ENCODE results near the gene GH2. TPM values are rescaled to one million over a fixed set of nuclear protein-coding genes. Genes with fewer than 3 reads are reported as not detected.
"Not testable (repeated sequence)": the region's sequence is repeated elsewhere in the genome, so short reads cannot be mapped to it uniquely, and the experiment has no call there.

GH2 gene
- total RNA-seq, 2 donors from 2014 or later: not detected

GRCh38 chr17:63880706-63881105 is 1.0 kb downstream of the GH2 start:
- Histone ChIP-seq H3K36me3 (no peaks in the 10 kb centered on the region), H3K4me3 (no peak overlapping the region), H3K27ac (no peak overlapping the region), H3K4me1 (ENCODE audit: control insufficient read depth in 1 of 2, low read depth in 2 of 2) (no peaks in the 10 kb centered on the region), H3K9me3 (no peaks in the 10 kb centered on the region), H3K27me3 (replicated peaks; ENCODE audit: insufficient read depth) (no peaks in the 10 kb centered on the region)
- ATAC-seq (ENCODE audit: insufficient number of reproducible peaks, low FRiP score, low read depth): no peak
- DNase-seq (ENCODE audit: low spot score): no peak
- TF ChIP-seq CTCF (IDR thresholded peaks at IDR 0.05): no peak

- not testable (repeated sequence) for ATAC-seq (ENCODE audit: insufficient number of reproducible peaks, low FRiP score, low read depth); H3K9me3 ChIP-seq; H3K4me1 ChIP-seq (ENCODE audit: control insufficient read depth in 1 of 2, low read depth in 2 of 2); H3K27ac ChIP-seq; DNase-seq (ENCODE audit: low spot score); H3K27me3 ChIP-seq (replicated peaks; ENCODE audit: insufficient read depth); H3K36me3 ChIP-seq; H3K4me3 ChIP-seq
These were observed 3.3 kb downstream of the GH2 start for GRCh38 chr17:63878413-63878812.

- not testable (repeated sequence) for ATAC-seq (ENCODE audit: insufficient number of reproducible peaks, low FRiP score, low read depth); H3K27ac ChIP-seq; H3K27me3 ChIP-seq (replicated peaks; ENCODE audit: insufficient read depth); H3K36me3 ChIP-seq; H3K9me3 ChIP-seq; H3K4me1 ChIP-seq (ENCODE audit: control insufficient read depth in 1 of 2, low read depth in 2 of 2); DNase-seq (ENCODE audit: low spot score); H3K4me3 ChIP-seq
These were observed 7.1 kb downstream of the GH2 start for GRCh38 chr17:63874693-63875092.

GRCh38 chr17:63874061-63874626 is 7.6 kb downstream of the GH2 start:
- H3K27me3 ChIP-seq (replicated peaks; ENCODE audit: insufficient read depth); H3K4me3 ChIP-seq; ATAC-seq (ENCODE audit: insufficient number of reproducible peaks, low FRiP score, low read depth); H3K4me1 ChIP-seq (ENCODE audit: control insufficient read depth in 1 of 2, low read depth in 2 of 2); H3K36me3 ChIP-seq; DNase-seq (ENCODE audit: low spot score); H3K9me3 ChIP-seq; H3K27ac ChIP-seq: not testable (repeated sequence)

GRCh38 chr17:63873577-63873976 is 8.2 kb downstream of the GH2 start, which contains the start of gene CSH2:
TSS of gene CSH2 (minus strand) at chr17:63873677. CDS start at chr17:63873614, 63 bp downstream.
- not testable (repeated sequence) for H3K9me3 ChIP-seq; H3K4me1 ChIP-seq (ENCODE audit: control insufficient read depth in 1 of 2, low read depth in 2 of 2); H3K27ac ChIP-seq; ATAC-seq (ENCODE audit: insufficient number of reproducible peaks, low FRiP score, low read depth); H3K36me3 ChIP-seq; H3K27me3 ChIP-seq (replicated peaks; ENCODE audit: insufficient read depth); H3K4me3 ChIP-seq; DNase-seq (ENCODE audit: low spot score)

- not testable (repeated sequence) for ATAC-seq (ENCODE audit: insufficient number of reproducible peaks, low FRiP score, low read depth); H3K27ac ChIP-seq; H3K4me1 ChIP-seq (ENCODE audit: control insufficient read depth in 1 of 2, low read depth in 2 of 2); H3K36me3 ChIP-seq; H3K27me3 ChIP-seq (replicated peaks; ENCODE audit: insufficient read depth); DNase-seq (ENCODE audit: low spot score); H3K9me3 ChIP-seq; H3K4me3 ChIP-seq
These were observed 9.9 kb downstream of the GH2 start for GRCh38 chr17:63871646-63872365.

GRCh38 chr17:63870292-63870665 is 11.5 kb downstream of the GH2 start:
- H3K9me3 ChIP-seq; H3K4me3 ChIP-seq; H3K27me3 ChIP-seq (replicated peaks; ENCODE audit: insufficient read depth); H3K36me3 ChIP-seq; H3K27ac ChIP-seq; DNase-seq (ENCODE audit: low spot score); ATAC-seq (ENCODE audit: insufficient number of reproducible peaks, low FRiP score, low read depth); H3K4me1 ChIP-seq (ENCODE audit: control insufficient read depth in 1 of 2, low read depth in 2 of 2): not testable (repeated sequence)

- not testable (repeated sequence) for H3K27me3 ChIP-seq (replicated peaks; ENCODE audit: insufficient read depth); H3K27ac ChIP-seq; ATAC-seq (ENCODE audit: insufficient number of reproducible peaks, low FRiP score, low read depth); H3K9me3 ChIP-seq; DNase-seq (ENCODE audit: low spot score); H3K4me1 ChIP-seq (ENCODE audit: control insufficient read depth in 1 of 2, low read depth in 2 of 2); H3K36me3 ChIP-seq; H3K4me3 ChIP-seq
These were observed 12.1 kb downstream of the GH2 start for GRCh38 chr17:63869491-63870291.

- H3K9me3 ChIP-seq; H3K27ac ChIP-seq; ATAC-seq (ENCODE audit: insufficient number of reproducible peaks, low FRiP score, low read depth); H3K27me3 ChIP-seq (replicated peaks; ENCODE audit: insufficient read depth); DNase-seq (ENCODE audit: low spot score); H3K4me3 ChIP-seq; H3K4me1 ChIP-seq (ENCODE audit: control insufficient read depth in 1 of 2, low read depth in 2 of 2); H3K36me3 ChIP-seq: not testable (repeated sequence)
These were observed 15.1 kb downstream of the GH2 start for GRCh38 chr17:63866625-63867024.
